Prostate gland (tissue), 2 donors: ENCODE data around the gene SMU1. TPM values are rescaled to one million over a fixed set of nuclear protein-coding genes. Genes with fewer than 3 reads are reported as not detected.

Experiments
- DNase-seq: peaks from one replicate; pipeline ENCODE4 v3.0.0-alpha.2; 2019; ENCODE audit warnings: low spot score
- H3K27ac ChIP-seq, 2 donors: fragments of 200-600 bp; sonication (generic); 2 replicates each; pipeline ENCODE4 v1.5.1; 2017 to 2019
- H3K27me3 ChIP-seq: fragments of 200-600 bp; sonication (generic); replicated peaks from 2 replicates; pipeline ENCODE4 v1.5.1; 2019; ENCODE audit not compliant: insufficient read depth
- H3K36me3 ChIP-seq, 2 donors: fragments of 200-600 bp; sonication (generic); 1 replicate in 1 of 2; 2 replicates in 1 of 2; pipeline versions ENCODE4 v1.5.1 to v1.8.1; 2017 to 2019
- H3K4me1 ChIP-seq: fragments of 200-600 bp; sonication (generic); replicated peaks from 2 replicates; pipeline ENCODE4 v1.5.1; 2019
- H3K4me3 ChIP-seq, 2 donors: fragments of 200-600 bp; sonication (generic); 2 replicates each; pipeline ENCODE4 v1.5.1; 2017 to 2019
- H3K9me3 ChIP-seq: fragments of 200-600 bp; sonication (generic); 2 replicates; pipeline ENCODE4 v1.5.1; 2017
- POLR2A ChIP-seq: fragments of 450-650 bp; IDR thresholded peaks from one replicate; pipeline ENCODE4 v1.6.1; 2016; ENCODE audit warnings: antibody characterized with exemption, mild to moderate bottlenecking
- POLR2AphosphoS5 ChIP-seq: sonication (generic); formaldehyde crosslinking; IDR thresholded peaks from one replicate; pipeline ENCODE4 v1.6.1; 2017; ENCODE audit warnings: antibody characterized with exemption
- WGBS: methylation state at CpG from one replicate; pipeline ENCODE4 v1.1.5; 2018; 5-methylcytosine and 5-hydroxymethylcytosine counted together
- intact Hi-C: fragments of 100-400 bp; cut with DNase I; formaldehyde crosslinking; loops from one replicate; pipeline ENCODE4 v1.14.2; 2022
- total RNA-seq, 2 donors: library from RNA; depleted of rRNA; stranded (reverse); fragments of >200 nt; gene quantifications; one replicate each; pipeline ENCODE4 v1.1.0, GENCODE V29; 2016
- TF ChIP-seq, protein P1 (sequence below), 4 experiments: fragments of 200-600 bp in 2 of 4; fragments of 450-650 bp in 2 of 4; sonication (generic) in 2 of 4; IDR thresholded peaks; 1 replicate in 3 of 4; 2 replicates in 1 of 4; pipeline ENCODE4 v1.5.1; 2016 to 2019; ENCODE audit warnings: antibody characterized with exemption in 4 of 4, mild to moderate bottlenecking in 2 of 4, moderate library complexity in 2 of 4

The SMU1 gene
- total RNA-seq, 2 donors from 2014 or later: 18.4 to 19.1 TPM

GRCh38 chr9:33032292-33032691 is 44.2 kb downstream of the SMU1 start:
- Histone ChIP-seq H3K27me3 (no peaks in the 10 kb centered on the region), H3K9me3 (no peaks in the 10 kb centered on the region), H3K36me3 (peaks cover 7 to 26% of the 10 kb centered on the region in 2 donors), H3K4me3 (no peak overlapping the region), H3K27ac (no peak overlapping the region), H3K4me1 (peaks cover 2% of the 10 kb centered on the region)
- DNase-seq: no peak
- 63% methylated on average over 1 of the region's 1 CpG for WGBS
- intact Hi-C loops: no loop called here
- no peak for TF ChIP-seq POLR2AphosphoS5
- TF ChIP-seq, protein P1, sequence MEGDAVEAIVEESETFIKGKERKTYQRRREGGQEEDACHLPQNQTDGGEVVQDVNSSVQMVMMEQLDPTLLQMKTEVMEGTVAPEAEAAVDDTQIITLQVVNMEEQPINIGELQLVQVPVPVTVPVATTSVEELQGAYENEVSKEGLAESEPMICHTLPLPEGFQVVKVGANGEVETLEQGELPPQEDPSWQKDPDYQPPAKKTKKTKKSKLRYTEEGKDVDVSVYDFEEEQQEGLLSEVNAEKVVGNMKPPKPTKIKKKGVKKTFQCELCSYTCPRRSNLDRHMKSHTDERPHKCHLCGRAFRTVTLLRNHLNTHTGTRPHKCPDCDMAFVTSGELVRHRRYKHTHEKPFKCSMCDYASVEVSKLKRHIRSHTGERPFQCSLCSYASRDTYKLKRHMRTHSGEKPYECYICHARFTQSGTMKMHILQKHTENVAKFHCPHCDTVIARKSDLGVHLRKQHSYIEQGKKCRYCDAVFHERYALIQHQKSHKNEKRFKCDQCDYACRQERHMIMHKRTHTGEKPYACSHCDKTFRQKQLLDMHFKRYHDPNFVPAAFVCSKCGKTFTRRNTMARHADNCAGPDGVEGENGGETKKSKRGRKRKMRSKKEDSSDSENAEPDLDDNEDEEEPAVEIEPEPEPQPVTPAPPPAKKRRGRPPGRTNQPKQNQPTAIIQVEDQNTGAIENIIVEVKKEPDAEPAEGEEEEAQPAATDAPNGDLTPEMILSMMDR (IDR thresholded peaks at IDR 0.05): no peak
- no peak for TF ChIP-seq POLR2A

DNA sequence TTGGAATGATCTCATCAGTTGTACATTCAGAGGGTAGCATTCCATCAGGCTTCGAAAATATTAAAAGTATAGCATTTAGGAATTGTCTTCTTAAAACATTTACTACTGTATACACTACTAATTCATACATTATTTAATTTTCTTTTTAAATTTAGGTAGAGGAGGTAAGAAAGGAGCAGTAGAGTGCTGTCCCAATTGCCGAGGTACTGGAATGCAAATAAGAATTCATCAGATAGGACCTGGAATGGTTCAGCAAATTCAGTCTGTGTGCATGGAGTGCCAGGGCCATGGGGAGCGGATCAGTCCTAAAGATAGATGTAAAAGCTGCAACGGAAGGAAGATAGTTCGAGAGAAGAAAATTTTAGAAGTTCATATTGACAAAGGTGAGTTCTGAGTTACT is 46.2 kb downstream of the SMU1 start:
- 81% methylated on average over 5 of the region's 5 CpGs for WGBS
- peaks cover 7 to 13% of the 10 kb centered on the region in 2 donors for H3K36me3 ChIP-seq

GRCh38 chr9:33029231-33029786 is 47.2 kb downstream of the SMU1 start:
- peaks cover 7 to 13% of the 10 kb centered on the region in 2 donors for H3K36me3 ChIP-seq
- H3K4me1 ChIP-seq: peaks cover 5% of the 10 kb centered on the region
- no peaks in the 10 kb centered on the region for H3K9me3 ChIP-seq
- H3K27ac ChIP-seq: peak overlapping the region in 1 of 2 donors; percentile 30
- intact Hi-C loops: no loop called here
- 10% methylated on average over 4 of the region's 4 CpGs for WGBS
- no peak for DNase-seq
- TF ChIP-seq, protein P1 (IDR thresholded peaks at IDR 0.05): no peak
- no peak for TF ChIP-seq POLR2AphosphoS5
- no peak for TF ChIP-seq POLR2A
- H3K27me3 ChIP-seq: no peaks in the 10 kb centered on the region
- no peak overlapping the region for H3K4me3 ChIP-seq

More for the DNA sequence above, 46.2 kb downstream of the SMU1 start:
- no peak overlapping the region for H3K27ac ChIP-seq
- no peak for DNase-seq
- H3K9me3 ChIP-seq: no peaks in the 10 kb centered on the region
- H3K4me1 ChIP-seq: peaks cover 5% of the 10 kb centered on the region
- H3K4me3 ChIP-seq: no peak overlapping the region
- TF ChIP-seq, protein P1 (IDR thresholded peaks at IDR 0.05): no peak
- TF ChIP-seq POLR2AphosphoS5 (no peak), POLR2A (no peak)
- H3K27me3 ChIP-seq: no peaks in the 10 kb centered on the region
- intact Hi-C loops: no loop called here

- Histone ChIP-seq H3K4me3 (peak overlapping the region; percentile 90 to 95), H3K27me3 (no peaks in the 10 kb centered on the region), H3K27ac (peak overlapping the region; percentile 100), H3K4me1 (peaks cover 5% of the 10 kb centered on the region), H3K36me3 (peaks cover 2 to 5% of the 10 kb centered on the region in 2 donors), H3K9me3 (no peaks in the 10 kb centered on the region)
- WGBS: under 1% methylated on average over 29 of the region's 36 CpGs
- TF ChIP-seq POLR2A: peak; percentile 41
- peak; percentile 6 for TF ChIP-seq POLR2AphosphoS5
- TF ChIP-seq, protein P1 (IDR thresholded peaks at IDR 0.05): no peak
- DNase-seq: peak; percentile 55
- intact Hi-C loops: no loop called here
Measured at GRCh38 chr9:33025572-33026342, 50.7 kb downstream of the SMU1 start.
